ENCODE measurements around the gene HPS3. TPM values are rescaled to one million over a fixed set of nuclear protein-coding genes. Genes with fewer than 3 reads are reported as not detected.
"Not testable (repeated sequence)": the region's sequence is repeated elsewhere in the genome, so short reads cannot be mapped to it uniquely, and the experiment has no call there.

Gene HPS3
- polyA plus RNA-seq, 5 donors = 29.5 to 47.3 (median 39.3) TPM

DNA sequence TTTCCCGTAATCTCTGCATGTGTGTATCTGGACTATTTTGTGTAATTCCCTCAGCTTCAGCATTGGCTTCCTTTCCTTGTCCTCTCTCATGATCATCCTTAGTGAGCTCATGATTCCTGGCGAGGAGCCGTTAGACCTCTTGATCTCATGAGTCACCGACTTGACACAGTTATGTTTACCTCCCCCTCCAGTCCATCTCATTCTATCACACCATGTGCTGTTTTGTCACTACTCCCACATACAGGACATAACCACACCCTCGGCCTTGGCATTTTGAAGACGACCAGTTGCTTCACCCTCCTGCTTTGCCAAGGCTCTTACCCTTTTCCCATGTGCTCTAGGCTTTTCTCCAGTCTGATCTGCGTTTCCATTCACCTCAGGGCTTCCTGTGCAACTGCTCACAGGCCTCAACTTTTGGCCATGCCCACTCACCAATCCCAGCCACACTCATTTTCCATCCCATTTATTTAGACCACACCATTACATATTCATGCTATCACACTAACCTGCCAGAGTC is 50.7 kb downstream of the HPS3 start:
- DNase-seq = no peak

DNA sequence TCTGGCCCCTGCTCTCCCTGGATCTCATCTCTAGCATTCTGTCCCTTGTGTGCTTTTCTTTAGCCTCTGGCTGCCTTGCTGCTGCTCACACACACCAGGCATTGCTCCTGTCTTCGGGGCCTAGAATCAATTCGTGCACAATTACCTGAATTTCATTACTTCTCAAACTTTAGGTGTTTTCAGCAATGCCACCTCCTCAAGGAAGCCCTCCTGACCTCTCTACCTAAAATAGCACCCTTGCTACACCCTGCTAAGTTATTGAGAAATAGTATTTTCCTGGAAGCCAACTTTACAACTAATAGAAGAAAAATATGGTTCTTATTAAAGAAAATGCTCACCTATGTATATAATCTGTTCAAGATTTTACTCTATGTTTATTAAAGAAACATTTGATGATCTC is 51.7 kb downstream of the HPS3 start:
- DNase-seq = no peak

DNA sequence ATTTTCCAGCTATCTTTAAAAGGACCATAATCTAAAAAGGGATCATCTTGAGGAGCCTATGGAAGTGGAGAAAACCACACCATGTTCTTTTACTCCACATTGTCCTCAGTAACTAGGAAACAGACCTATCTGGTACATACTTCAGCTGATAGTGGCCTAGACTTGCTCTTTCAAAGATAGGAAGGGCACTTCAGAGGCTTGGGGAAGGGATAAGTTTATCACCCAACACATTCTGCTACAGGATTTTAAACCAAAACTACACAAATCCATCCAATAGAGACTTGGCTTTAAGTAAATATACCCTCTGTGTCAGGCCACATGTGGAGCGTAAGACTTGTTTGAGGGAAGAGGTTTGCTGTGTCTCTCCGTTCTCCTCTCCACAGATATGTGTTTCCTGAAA is 56.8 kb downstream of the HPS3 start:
- no peak for DNase-seq

DNA sequence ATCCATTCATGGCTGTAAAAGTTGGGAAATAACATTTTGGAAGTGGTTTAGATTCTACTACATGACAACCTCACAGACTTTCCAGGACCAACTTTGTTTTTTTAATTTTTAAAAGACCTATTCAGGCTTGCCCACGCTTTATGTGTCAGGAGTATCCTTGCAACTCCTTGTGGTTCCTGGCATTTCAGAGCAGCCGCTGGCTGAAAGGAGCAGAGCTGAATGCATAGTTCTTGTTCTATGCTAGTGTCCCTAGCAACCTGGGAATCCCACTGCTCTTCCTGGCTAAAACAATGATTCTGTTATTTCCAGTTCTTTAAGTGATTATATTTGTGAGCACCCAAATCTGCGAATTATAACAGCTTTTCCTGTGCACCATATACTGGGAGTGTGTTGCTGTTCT is 57.3 kb downstream of the HPS3 start:
- no peak for DNase-seq

DNA sequence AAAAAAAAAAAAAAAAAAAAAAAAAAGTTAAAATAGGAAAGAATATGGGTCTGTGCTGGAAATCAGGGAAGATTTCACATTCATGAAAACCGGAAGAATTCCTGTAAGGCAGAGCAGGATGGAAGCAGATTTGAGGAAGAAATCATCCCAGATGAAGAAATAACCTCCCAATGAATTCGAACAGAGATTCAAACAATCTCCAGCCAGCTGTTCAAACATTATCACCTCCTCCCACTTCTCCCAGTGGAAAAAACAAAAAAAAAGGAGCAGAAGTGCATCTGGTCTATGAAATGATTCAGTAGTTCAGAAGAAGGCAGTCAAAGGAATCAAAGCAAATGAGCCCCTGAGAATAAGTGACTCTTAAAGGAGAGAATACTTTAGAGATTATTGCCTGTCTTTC is 59.1 kb downstream of the HPS3 start:
- no peak for DNase-seq

DNA sequence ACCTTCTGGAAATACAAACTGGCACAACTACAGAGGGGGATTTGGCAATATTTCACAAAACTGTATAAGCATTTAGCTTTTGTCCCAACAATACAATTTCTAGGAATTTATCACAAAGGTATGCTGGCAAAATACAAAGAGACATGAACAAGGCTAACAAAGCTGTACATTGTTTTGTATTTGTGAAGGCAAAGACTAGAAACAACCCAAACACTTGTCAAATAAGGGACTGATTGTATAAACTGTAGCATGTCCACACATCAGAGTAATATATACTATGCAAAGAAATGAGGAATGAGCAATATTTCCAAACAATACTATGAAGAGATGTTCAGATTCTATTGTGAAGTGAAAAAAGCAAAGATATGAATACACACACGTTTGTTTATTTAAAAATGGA is 65.8 kb downstream of the HPS3 start:
- DNase-seq = no peak

DNA sequence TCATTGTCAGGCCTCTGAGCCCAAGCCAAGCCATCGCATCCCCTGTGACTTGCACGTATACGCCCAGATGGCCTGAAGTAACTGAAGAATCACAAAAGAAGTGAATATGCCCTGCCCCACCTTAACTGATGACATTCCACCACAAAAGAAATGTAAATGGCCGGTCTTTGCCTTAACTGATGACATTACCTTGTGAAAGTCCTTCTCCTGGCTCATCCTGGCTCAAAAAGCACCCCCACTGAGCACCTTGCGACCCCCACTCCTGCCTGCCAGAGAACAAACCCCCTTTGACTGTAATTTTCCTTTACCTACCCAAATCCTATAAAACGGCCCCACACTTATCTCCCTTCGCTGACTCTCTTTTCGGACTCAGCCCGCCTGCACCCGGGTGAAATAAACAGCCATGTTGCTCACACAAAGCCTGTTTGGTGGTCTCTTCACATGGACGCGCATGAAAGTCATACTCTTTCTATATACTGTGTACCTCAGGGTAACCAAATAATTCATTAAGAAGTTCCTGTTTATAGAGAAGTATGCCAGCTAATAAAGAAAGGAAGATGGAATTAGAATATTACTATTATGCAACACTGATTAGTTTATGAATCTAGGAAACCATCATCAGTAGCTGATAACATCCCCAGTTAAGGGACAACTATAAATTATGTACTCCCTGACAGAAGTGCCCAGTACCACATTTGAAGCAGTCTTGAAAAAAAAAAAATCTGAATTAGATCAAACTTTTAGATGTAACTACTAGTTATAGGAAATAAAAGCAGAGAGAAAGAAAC is 67.6 kb downstream of the HPS3 start:
- DNase-seq = not testable (repeated sequence)

DNA sequence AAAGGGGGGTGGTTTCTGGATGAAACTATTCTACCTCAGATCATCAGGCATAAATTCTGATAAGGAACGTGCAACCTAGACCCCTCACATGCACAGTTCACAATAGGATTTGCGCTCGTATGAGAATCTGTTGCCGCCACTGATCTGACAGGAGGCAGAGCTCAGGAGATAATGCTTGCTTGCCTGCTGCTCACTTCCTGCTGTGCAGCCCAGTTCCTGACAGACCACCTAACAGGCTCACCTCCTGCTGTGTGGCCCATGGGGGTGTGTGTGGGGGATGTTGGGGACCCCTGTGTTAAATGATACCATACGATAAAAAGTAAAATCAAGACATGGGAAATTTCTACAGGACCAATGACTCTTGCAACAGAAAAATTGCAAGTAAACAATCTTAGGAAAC is 68.2 kb downstream of the HPS3 start:
- no peak for DNase-seq

DNA sequence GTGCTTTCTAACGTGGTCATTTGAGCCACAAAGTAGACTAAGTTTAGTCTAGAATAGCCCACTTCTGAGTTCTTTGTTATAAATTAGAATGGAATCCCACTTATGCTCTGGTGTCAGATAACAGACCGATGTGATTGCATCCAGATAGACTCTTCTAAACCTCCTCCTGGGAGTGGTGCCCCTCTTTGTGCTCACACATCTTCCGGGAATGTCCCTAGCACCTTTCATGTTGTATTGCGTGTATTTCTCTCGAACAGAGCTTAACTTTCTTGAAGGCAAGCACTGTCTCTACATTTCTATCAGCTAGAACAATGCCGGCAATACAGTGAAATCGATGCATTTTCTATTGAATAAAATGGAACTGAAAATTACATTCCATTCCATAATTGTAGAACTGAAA is 69.2 kb downstream of the HPS3 start:
- no peak for DNase-seq

DNA sequence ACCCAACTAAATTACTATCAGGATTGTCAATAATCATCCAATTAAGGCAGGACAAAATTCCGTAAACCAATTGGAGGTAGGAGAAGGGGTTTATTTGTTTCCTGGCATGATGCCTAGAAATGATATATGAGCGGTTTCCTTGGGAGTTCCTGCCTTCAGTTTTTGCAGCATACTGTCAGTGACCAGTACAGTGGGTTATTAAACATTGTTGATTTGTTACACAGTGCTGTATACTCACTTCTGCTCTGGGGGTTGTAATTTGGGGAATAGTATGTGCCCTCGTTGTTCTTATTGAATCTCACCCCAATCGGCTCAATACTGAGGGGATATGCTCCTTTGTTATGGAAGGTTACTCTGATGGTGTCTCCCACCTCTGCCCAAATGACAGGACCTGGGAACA is 70.0 kb downstream of the HPS3 start:
- no peak for DNase-seq

DNA sequence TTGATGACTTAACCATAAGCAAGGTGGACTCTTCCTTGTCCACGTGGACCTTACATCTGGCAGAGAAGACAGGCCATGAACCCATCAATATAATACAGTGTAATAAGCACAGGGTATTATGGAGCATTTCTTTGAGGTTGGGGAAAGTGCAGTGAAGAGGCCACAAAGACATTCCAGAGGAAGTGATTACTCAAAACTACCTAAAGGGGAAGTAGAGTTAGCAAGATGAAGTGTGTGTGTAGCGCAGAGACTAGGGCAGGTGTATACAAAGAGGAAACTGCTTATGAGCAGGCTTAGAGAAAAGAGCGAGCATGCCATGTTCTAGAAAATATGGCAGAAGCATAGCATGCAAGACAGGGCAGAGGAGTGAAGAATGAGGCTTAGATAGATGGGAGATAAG is 74.3 kb downstream of the HPS3 start:
- no peak for DNase-seq

DNA sequence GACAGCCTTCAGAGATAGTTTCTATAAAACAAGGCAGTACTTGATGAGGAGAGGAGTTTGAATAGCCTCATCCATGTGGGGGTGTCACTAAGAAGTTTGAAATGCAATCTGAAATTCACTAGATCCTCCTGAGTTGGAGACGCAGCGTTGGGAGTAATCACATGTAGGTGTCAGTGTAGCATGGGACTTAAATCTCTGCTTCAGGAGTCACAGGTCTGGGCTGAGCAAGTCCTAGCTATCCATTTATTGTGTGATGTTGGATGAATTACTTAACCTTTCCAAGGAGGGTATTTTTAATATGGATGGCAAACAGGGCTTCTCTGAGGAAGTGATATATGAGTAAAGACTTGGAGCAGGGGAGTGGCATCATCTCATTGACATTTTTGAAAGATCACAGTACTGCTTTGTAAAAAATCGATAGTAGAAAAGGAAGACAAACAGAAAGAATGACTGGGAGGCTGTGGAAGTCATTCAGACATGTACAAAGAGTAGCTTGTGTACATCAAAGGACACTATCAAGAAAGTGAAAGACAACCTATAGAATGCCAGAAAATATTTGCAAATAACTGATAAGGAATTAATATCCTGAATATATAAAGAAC is 75.1 kb downstream of the HPS3 start:
- no peak for DNase-seq

DNA sequence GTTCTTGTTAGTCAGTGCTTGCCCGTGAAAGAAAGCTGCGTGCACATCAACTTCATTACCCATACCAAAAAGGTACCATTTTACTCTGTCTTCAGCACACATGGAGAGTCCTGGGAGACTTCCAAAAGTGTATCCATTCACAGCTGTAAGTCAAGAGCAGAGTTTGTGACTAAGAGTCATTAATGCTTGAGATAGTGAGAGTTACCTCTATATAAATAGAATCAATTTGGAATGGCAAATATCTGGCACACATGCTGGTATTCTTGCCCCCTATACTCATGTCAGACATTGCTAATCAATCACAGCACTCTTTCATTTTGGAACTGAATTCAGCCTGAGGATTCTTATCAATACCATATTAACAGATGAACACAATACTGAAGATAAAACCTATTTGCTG is 78.0 kb downstream of the HPS3 start:
- no peak for DNase-seq

DNA sequence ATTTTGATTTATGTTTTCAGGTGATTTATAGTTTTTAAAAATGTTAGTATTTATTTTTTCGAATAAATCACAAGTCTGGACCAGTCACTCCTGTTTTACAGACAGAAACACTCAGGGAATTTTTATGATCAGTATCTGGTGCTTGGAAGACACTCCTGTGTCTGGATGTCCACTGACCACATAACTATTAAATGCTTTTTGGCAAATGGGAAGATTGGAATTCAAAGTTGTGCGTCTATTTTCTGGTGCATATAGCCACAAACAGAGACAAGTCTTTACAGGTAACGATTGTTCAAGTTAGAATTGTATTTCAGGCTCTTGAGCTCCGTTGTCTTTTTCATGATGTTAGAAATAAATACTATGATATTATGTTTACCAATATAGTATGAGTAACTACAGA is 80.0 kb downstream of the HPS3 start:
- no peak for DNase-seq

DNA sequence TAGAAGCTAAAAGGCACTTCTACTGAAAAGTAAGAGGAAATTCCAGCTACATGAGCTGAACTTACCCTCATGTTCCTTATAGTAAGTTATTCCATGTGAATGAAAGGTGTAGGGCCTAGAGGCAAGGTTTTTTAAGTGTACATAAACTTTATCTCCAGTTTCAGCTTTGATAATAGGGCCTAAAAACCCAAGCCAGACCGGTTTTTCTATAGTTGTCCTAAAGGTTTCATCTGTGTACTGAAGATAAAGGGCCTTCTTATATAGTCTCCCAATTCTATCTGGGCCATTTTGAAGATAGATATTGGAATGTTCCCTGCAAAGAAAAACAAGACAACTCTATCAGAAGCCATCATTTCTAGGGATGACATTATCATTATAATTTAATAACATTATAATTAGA is 82.9 kb downstream of the HPS3 start:
- DNase-seq = no peak

DNA sequence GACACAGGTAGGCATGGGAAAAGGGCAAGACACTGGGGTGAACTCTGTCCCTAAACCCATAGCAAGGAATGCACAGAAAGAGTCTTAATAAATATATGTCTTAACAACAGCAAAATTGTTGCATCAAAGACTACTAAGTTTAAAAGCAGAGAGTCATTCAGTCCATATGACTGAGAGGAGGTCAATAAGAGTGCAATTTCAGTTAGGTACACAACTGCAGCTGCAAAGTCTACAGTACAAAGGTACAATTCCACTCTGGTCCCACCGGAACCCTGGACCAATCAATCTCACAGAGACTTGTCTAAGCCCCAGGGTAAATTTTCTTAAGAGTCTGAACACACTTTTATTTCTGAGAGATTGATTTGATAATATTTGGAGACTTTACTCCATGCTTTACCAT is 85.3 kb downstream of the HPS3 start:
- no peak for DNase-seq

DNA sequence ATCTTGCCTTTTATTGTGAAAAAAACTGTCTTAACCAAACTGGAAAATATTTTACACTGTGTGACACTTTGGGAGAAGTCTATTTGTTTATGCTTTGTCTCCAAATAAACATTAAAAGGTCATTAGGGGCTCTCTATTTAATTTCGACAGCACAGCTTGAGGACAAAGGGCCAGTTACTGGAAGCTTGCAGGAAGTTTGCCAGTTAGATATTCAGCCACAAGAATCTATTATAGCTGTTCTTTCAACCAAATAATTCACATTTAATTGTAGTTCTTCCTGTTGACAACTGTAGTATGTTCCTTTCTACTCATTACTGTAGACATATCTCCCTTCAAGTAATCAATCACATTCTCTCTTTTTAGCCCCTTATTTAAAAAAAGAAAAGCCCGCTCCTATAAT is 86.1 kb downstream of the HPS3 start:
- DNase-seq = peak; percentile 78 to 80

DNA sequence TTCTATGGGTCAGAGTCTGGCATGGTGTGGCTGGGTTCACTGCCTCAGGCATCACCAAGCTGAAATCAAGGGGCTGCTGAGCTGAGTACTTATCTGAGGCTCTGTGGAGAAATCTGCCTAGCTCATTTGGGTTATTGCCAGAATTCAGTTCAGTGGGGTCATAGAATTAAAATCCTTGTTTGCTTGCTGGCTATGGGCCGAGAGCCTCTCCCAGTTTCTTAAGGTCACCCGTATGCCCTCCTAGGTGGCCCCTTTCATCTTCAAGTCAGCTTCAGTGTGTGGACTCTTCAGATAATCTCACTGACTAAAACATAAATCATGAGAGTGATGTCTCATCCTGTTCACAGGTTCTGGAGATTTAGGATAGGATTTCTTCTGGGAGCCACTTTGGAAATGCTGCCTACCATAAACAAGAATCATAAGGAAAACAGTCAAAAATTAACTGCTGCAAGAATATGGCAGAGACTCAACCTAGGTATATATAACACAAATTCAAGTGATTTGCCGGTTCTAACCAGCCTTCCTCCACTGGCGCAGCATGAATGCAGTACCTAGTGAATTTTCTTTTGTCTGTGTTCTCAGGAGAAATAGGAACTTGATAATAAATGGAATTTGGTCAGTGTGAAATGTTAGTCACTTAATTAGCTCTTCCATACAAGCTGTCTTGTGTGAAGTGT is 86.9 kb downstream of the HPS3 start:
- DNase-seq = peak; percentile 49 to 52

DNA sequence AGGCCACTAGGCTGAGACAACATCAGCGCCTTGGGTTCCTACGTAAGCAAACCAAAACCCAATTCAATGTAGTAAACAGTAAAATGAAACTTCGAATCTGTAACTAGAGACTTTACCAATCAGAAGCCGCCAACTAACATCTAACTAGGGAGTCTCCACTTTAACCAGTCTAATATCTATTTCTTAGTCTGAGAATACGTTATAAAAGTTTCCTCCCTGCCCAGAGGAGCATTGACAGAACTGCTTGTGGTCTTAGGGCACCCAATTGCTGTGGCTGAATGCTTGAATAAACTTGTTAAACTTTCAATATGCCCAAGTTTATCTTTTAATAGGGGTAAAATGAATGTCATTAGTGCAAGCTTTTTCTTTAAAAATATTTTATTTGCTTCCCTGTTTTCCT is 87.9 kb downstream of the HPS3 start:
- DNase-seq = no peak

DNA sequence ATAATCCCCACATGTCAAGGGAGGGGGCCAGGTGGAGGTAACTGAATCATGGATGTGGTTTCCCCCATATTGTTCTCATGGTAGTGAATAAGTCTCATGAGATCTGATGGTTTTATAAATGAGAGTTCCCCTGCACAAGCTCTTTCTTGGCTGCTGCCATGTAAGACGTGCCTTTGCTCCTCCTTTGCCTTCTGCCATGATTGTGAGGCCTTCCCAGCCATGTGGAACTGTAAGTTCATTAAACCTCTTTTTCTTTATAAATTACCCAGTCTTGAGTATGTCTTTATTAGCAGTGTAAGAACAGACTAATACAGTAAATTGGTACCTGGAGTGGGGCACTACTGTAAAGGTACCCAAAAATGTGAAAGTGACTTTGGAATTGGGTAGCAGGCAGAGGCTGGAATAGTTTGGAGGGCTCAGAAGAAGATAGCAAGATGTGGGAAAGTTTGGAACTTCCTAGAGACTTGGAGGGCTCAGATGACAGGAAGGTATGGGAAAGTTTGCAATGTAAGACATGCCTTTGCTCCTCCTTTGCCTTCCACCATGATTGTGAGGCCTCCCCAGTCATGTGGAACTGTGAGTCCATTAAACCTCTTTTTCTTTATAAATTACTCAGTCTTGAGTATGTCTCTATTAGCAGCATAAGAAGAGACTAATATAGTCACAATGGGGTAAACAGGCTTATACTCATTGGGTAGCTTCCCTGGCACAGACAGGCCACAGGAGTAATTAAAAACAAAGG is 90.1 kb downstream of the HPS3 start:
- DNase-seq = not testable (repeated sequence)

DNA sequence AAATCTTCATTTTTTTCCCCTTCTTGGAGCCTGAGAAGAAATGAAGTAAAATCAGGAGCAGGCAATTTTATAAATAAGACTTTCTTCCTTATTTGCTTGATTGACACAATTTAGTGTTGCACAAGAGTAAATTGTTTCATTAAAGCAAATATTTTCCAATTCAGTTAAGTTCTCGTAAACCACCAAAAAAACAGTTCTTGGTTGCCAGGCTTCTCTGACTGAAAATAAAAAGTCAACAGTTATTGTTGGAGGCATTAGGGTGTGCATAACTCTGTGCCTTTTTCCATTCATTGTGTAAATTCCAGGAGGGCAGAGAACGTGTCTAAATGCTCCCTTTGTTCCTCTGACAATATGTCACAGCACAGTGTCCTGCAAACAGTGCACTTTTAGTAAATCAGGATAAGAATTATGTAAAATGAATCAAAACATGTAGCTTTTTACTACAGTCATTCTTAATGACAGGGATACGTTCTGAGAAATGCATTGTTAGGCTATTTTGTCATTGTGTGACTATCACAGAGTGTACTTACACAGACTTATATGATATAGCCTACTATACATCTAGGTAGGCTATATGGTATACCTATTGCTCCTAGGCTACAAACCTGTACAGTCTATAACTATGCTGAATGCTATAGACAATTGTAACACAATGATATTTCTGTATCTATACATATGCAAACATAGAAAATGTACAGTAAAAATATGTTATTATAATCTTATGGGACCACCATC is 92.5 kb downstream of the HPS3 start, which contains the start of gene CP:
Gene CP (minus strand): TSS at position 47 of the 735 bp plus-strand sequence. CDS start 37 bp downstream, at position 10.
- DNase-seq = no peak

All from right lung (tissue), 5 donors.